A549 (cell line): ENCODE measurements around the gene FRYL.
"Not testable (repeated sequence)": the region's sequence is repeated elsewhere in the genome, so short reads cannot be mapped to it uniquely, and the experiment has no call there.

Source experiments
- EP300 ChIP-seq, 2 experiments: fragments of >200 bp; sonication (Bioruptor Twin); formaldehyde crosslinking; IDR thresholded peaks; 2 replicates in 1 of 2; 3 replicates in 1 of 2; pipeline ENCODE4 v1.6.1; 2016 to 2017
- POLR2A ChIP-seq: IDR thresholded peaks from 2 replicates; pipeline ENCODE4 v1.6.1; 2012; ENCODE audit warnings: mild to moderate bottlenecking, low read length
- POLR2AphosphoS2 ChIP-seq: conservative IDR thresholded peaks from 2 replicates; pipeline ENCODE4 v1.6.1; 2012; ENCODE audit warnings: low read length, improper control_type of control experiment, inconsistent platforms
- RAD21 ChIP-seq, 2 experiments: fragments of >200 bp in 1 of 2; sonication (Bioruptor Twin) in 1 of 2; formaldehyde crosslinking in 1 of 2; IDR thresholded peaks in 1 of 2; conservative IDR thresholded peaks in 1 of 2; 2 replicates in 1 of 2; 3 replicates in 1 of 2; pipeline ENCODE4 v1.6.1; 2012 to 2018; ENCODE audit warnings: inconsistent platforms in 1 of 2
- SMC3 ChIP-seq: fragments of >200 bp; sonication (Bioruptor Twin); formaldehyde crosslinking; IDR thresholded peaks from 3 replicates; pipeline ENCODE4 v1.6.1; 2018; ENCODE audit warnings: inconsistent platforms
- SREBF2 ChIP-seq: fragments of 450-650 bp; IDR thresholded peaks from 2 replicates; pipeline ENCODE4 v1.6.1; 2014; ENCODE audit warnings: mild to moderate bottlenecking, moderate library complexity
- TF ChIP-seq, protein P1 (sequence below): fragments of >200 bp; sonication (Bioruptor Twin); formaldehyde crosslinking; IDR thresholded peaks from 3 replicates; pipeline ENCODE4 v1.5.1; 2016
- TF ChIP-seq, protein P2 (sequence below): fragments of 200-600 bp; sonication (generic); IDR thresholded peaks from 2 replicates; pipeline ENCODE4 v1.6.1; 2016; ENCODE audit warnings: antibody characterized with exemption, mild to moderate bottlenecking, moderate library complexity

DNA sequence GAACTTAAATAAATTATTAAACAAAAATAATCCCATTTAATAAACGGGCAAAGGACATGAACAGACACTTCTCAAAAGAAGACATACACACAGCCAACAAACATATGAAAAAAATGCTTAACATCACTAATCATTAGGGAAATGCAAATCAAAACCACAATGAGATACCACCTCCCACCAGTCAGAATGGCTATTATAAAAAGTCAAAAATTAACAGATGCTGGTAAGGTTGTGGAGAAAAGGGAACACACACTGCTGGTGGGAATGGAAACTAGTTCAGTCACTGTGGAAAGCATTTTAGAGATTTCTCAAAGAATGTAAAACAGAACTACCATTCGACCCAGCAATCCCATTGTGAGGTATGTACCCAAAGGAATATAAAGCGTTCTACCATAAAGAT, 328.4 kb downstream of the FRYL start:
- TF ChIP-seq, protein P1, sequence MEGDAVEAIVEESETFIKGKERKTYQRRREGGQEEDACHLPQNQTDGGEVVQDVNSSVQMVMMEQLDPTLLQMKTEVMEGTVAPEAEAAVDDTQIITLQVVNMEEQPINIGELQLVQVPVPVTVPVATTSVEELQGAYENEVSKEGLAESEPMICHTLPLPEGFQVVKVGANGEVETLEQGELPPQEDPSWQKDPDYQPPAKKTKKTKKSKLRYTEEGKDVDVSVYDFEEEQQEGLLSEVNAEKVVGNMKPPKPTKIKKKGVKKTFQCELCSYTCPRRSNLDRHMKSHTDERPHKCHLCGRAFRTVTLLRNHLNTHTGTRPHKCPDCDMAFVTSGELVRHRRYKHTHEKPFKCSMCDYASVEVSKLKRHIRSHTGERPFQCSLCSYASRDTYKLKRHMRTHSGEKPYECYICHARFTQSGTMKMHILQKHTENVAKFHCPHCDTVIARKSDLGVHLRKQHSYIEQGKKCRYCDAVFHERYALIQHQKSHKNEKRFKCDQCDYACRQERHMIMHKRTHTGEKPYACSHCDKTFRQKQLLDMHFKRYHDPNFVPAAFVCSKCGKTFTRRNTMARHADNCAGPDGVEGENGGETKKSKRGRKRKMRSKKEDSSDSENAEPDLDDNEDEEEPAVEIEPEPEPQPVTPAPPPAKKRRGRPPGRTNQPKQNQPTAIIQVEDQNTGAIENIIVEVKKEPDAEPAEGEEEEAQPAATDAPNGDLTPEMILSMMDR: not testable (repeated sequence)
- not testable (repeated sequence) for TF ChIP-seq RAD21 (conservative IDR thresholded peaks at IDR 0.05 in 1 of 2, IDR thresholded peaks at IDR 0.05 in 1 of 2); EP300 (IDR thresholded peaks at IDR 0.05); POLR2AphosphoS2; SREBF2; POLR2A; SMC3
- TF ChIP-seq, protein P2, sequence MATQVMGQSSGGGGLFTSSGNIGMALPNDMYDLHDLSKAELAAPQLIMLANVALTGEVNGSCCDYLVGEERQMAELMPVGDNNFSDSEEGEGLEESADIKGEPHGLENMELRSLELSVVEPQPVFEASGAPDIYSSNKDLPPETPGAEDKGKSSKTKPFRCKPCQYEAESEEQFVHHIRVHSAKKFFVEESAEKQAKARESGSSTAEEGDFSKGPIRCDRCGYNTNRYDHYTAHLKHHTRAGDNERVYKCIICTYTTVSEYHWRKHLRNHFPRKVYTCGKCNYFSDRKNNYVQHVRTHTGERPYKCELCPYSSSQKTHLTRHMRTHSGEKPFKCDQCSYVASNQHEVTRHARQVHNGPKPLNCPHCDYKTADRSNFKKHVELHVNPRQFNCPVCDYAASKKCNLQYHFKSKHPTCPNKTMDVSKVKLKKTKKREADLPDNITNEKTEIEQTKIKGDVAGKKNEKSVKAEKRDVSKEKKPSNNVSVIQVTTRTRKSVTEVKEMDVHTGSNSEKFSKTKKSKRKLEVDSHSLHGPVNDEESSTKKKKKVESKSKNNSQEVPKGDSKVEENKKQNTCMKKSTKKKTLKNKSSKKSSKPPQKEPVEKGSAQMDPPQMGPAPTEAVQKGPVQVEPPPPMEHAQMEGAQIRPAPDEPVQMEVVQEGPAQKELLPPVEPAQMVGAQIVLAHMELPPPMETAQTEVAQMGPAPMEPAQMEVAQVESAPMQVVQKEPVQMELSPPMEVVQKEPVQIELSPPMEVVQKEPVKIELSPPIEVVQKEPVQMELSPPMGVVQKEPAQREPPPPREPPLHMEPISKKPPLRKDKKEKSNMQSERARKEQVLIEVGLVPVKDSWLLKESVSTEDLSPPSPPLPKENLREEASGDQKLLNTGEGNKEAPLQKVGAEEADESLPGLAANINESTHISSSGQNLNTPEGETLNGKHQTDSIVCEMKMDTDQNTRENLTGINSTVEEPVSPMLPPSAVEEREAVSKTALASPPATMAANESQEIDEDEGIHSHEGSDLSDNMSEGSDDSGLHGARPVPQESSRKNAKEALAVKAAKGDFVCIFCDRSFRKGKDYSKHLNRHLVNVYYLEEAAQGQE: not testable (repeated sequence)
